GM12872 (cell line): ENCODE data around the gene EP400.

Source experiments
- CTCF ChIP-seq: IDR thresholded peaks from 3 replicates; pipeline ENCODE4 v1.5.1; 2011; ENCODE audit warnings: low read depth, mild to moderate bottlenecking, low read length, moderate library complexity; ENCODE audit not compliant: insufficient read depth

Gene EP400

GRCh38 chr12:131904346-131904745 is 45.4 kb upstream of the EP400 start:
- no peak for TF ChIP-seq CTCF

GRCh38 chr12:131905081-131905629 is 44.6 kb upstream of the EP400 start:
- no peak for TF ChIP-seq CTCF

GRCh38 chr12:131905630-131906091 is 44.1 kb upstream of the EP400 start:
- TF ChIP-seq CTCF, result no peak

GRCh38 chr12:131907379-131908091 is 42.2 kb upstream of the EP400 start:
- TF ChIP-seq CTCF, result no peak

- TF ChIP-seq CTCF, result no peak
Observed at GRCh38 chr12:131908092-131909080, 41.4 kb upstream of the EP400 start.

- no peak for TF ChIP-seq CTCF
Observed at GRCh38 chr12:131909081-131909751, 40.5 kb upstream of the EP400 start.
